GM20000 (cell line): ENCODE data around the gene HLA-DPA1.
"Not testable (repeated sequence)": the region's sequence is repeated elsewhere in the genome, so short reads cannot be mapped to it uniquely, and the experiment has no call there.

Experiments
- DNase-seq: peaks from one replicate; pipeline ENCODE4 v3.0.0; 2012; ENCODE audit warnings: low spot score
- CTCF ChIP-seq: IDR thresholded peaks from 2 replicates; pipeline ENCODE4 v1.5.1; 2012; ENCODE audit warnings: mild to moderate bottlenecking, control low read depth; ENCODE audit errors: extremely low read depth, missing control alignments

HLA-DPA1 gene

GRCh38 chr6:33071569-33071968, 1.9 kb downstream of the HLA-DPA1 start:
- DNase-seq, result no peak
- TF ChIP-seq CTCF, result no peak

- no peak for DNase-seq
- no peak for TF ChIP-seq CTCF
Observed at GRCh38 chr6:33070909-33071308, 2.5 kb downstream of the HLA-DPA1 start.

- TF ChIP-seq CTCF, result no peak
- DNase-seq, result no peak
Observed at GRCh38 chr6:33069021-33069738, 4.3 kb downstream of the HLA-DPA1 start.

GRCh38 chr6:33066917-33067521, 6.4 kb downstream of the HLA-DPA1 start:
- TF ChIP-seq CTCF, result no peak
- DNase-seq, result no peak

- no peak for TF ChIP-seq CTCF
- no peak for DNase-seq
Observed at GRCh38 chr6:33065312-33065711, 8.1 kb downstream of the HLA-DPA1 start.

GRCh38 chr6:33064723-33065122, 8.7 kb downstream of the HLA-DPA1 start:
- TF ChIP-seq CTCF, result no peak
- DNase-seq, result no peak

- DNase-seq, result not testable (repeated sequence)
Observed at GRCh38 chr6:33063435-33063834, 10.0 kb downstream of the HLA-DPA1 start.

- no peak for TF ChIP-seq CTCF
Observed at GRCh38 chr6:33061987-33062386, 11.5 kb downstream of the HLA-DPA1 start.

More at GRCh38 chr6:33061987-33062386, 11.5 kb downstream of the HLA-DPA1 start:
- peak; percentile 53 for DNase-seq
